Ectodermal cell (in vitro differentiated cells): ENCODE measurements around the gene CD22.

ENCODE experiments used
- H3K27ac ChIP-seq: 2 replicates; pipeline ENCODE4 v1.7.0; 2013; ENCODE audit warnings: mild to moderate bottlenecking, low read depth, low read length; ENCODE audit not compliant: insufficient read depth, poor library complexity, severe bottlenecking
- H3K27me3 ChIP-seq: 2 replicates; pipeline ENCODE4 v1.7.0; 2013; ENCODE audit warnings: mild to moderate bottlenecking, low read length; ENCODE audit not compliant: insufficient read depth, control insufficient read depth, poor library complexity, severe bottlenecking
- H3K36me3 ChIP-seq: one replicate; pipeline ENCODE4 v1.7.0; 2013; ENCODE audit warnings: low read length; ENCODE audit not compliant: control insufficient read depth, insufficient read depth
- H3K4me1 ChIP-seq: one replicate; pipeline ENCODE4 v1.7.0; 2013; ENCODE audit warnings: low read length; ENCODE audit not compliant: control insufficient read depth, insufficient read depth
- H3K4me3 ChIP-seq: 2 replicates; pipeline ENCODE4 v1.7.0; 2013; ENCODE audit warnings: low read depth, low read length, control low read depth; ENCODE audit not compliant: insufficient read depth
- H3K9me3 ChIP-seq: 2 replicates; pipeline ENCODE4 v1.7.0; 2013; ENCODE audit warnings: mild to moderate bottlenecking, low read length, moderate library complexity; ENCODE audit not compliant: control insufficient read depth
- WGBS, 2 experiments: methylation state at CpG; one replicate each; pipeline ENCODE4 v1.1.7; 2013; ENCODE audit warnings: missing lambda C conversion rate in 2 of 2; 5-methylcytosine and 5-hydroxymethylcytosine counted together

The CD22 gene

DNA sequence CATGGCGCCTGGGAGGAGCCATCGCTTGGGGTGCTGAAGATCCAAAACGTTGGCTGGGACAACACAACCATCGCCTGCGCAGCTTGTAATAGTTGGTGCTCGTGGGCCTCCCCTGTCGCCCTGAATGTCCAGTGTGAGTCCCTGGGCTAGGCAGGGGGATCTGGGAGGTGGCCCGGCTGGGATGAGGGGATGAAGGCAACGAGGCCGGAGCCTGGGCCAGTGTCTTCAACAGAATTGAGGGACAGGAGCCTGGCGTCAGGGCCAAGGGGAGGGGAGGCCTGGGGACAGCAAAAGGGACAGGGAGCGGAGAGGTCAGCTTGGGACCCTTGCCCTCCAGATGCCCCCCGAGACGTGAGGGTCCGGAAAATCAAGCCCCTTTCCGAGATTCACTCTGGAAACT, 12.0 kb downstream of the CD22 start:
- Histone ChIP-seq H3K27ac (no peak overlapping the region), H3K9me3 (no peaks in the 10 kb centered on the region), H3K4me3 (no peak overlapping the region), H3K27me3 (no peaks in the 10 kb centered on the region), H3K4me1 (no peaks in the 10 kb centered on the region), H3K36me3 (no peaks in the 10 kb centered on the region)
- WGBS, 2 experiments = 91 to 95% methylated on average over 16 of the region's 16 CpGs

DNA sequence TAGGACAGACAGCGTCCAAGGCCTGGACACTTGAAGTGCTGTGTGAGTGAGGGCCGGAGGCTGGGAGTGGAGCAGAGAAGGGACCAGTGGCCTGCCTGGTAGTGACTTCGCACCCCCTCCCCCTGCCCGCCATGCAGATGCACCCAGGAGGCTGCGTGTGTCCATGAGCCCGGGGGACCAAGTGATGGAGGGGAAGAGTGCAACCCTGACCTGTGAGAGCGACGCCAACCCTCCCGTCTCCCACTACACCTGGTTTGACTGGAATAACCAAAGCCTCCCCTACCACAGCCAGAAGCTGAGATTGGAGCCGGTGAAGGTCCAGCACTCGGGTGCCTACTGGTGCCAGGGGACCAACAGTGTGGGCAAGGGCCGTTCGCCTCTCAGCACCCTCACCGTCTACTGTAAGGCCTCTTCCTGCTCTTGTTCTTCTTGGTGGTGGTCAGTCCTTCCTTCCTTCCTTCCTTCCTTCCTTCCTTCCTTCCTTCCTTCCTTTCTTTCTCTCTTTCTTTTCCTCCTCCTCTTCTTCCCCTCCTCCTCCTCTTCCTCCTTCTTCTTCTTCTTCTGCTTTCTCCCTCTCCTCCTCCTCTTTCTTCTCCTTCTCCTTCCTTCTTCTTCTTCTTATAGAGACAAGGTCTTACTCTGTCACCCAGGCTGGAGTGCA, 12.7 kb downstream of the CD22 start:
- Histone ChIP-seq H3K36me3 (no peaks in the 10 kb centered on the region), H3K27me3 (no peaks in the 10 kb centered on the region), H3K9me3 (no peaks in the 10 kb centered on the region), H3K27ac (no peak overlapping the region), H3K4me1 (no peaks in the 10 kb centered on the region), H3K4me3 (no peak overlapping the region)
- WGBS, 2 experiments = 93 to 94% methylated on average over 14 of the region's 14 CpGs

DNA sequence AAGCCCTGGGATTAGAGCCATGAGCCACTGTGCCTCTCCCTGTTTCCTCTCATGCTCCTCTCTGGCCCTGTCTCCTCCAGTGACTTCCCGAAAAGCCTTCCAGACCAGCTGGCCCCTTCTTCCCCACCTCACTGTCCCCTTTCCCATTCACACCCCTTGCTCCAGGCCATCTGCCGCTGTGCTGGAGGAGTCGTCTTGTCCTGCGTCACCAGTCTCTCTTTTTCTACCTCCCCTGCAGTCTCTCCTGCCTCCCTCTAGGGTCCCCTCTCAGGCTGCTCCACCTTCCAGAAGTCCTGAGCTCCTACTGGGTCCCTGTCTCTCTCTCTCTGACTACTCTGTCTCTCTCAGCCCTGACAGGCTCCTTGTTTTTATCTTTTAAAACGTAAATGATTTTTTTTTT, 13.4 kb downstream of the CD22 start:
- H3K9me3 ChIP-seq = no peaks in the 10 kb centered on the region
- no peaks in the 10 kb centered on the region for H3K36me3 ChIP-seq
- WGBS, 2 experiments = 69 to 70% methylated on average over 5 of the region's 5 CpGs
- H3K4me1 ChIP-seq = no peaks in the 10 kb centered on the region
- no peak overlapping the region for H3K27ac ChIP-seq
- no peak overlapping the region for H3K4me3 ChIP-seq
- H3K27me3 ChIP-seq = peaks cover 4% of the 10 kb centered on the region

DNA sequence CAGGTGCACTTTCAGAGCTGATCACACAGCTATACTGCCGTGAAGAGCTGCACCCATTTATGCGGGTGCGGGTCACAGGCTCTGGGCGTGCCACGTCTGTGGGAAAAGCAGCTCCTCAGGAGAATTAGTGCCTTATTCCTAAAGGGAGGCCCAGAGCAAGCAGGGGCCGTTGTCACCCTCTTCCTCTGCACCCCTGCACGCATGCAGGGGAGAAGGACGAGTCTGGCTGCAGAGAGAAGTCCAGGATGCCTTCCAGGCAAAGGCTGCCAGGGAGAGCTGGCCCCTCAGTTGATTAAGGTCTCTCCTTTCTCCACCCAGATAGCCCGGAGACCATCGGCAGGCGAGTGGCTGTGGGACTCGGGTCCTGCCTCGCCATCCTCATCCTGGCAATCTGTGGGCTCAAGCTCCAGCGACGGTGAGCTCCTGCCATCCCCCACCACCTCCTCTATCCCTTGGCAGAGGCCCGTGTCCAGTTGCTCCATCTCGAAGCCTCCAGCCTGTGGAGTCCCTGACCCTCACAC, 15.6 kb downstream of the CD22 start:
- H3K9me3 ChIP-seq = no peaks in the 10 kb centered on the region
- WGBS, 2 experiments = 90% methylated on average over 17 of the region's 17 CpGs
- H3K4me1 ChIP-seq = no peaks in the 10 kb centered on the region
- peaks cover 20% of the 10 kb centered on the region for H3K27me3 ChIP-seq
- H3K4me3 ChIP-seq = no peak overlapping the region
- no peak overlapping the region for H3K27ac ChIP-seq
- no peaks in the 10 kb centered on the region for H3K36me3 ChIP-seq

DNA sequence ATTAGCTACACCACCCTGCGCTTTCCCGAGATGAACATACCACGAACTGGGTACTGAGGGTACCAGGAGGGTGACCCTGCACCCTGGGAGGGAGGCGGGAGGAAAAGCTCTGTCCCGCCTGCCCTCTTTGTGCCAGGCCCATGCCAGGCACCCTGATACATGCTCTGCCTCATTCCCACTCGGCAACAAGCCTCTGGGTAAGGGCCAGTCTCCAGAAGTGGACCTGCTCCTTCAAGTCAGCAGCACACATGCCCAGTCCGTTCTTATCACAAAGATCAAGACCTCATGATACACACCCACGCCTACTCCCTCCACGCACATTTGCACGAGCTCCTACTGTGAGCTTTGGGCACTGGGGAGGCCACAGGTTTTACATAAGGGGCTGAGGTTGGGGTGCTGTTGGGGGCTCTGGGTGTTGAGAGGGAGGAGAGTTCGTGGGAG, 16.7 kb downstream of the CD22 start:
- no peaks in the 10 kb centered on the region for H3K4me1 ChIP-seq
- no peak overlapping the region for H3K4me3 ChIP-seq
- H3K9me3 ChIP-seq = no peaks in the 10 kb centered on the region
- 90 to 93% methylated on average over 11 of the region's 11 CpGs for WGBS, 2 experiments
- H3K27ac ChIP-seq = no peak overlapping the region
- peaks cover 26% of the 10 kb centered on the region for H3K27me3 ChIP-seq
- no peaks in the 10 kb centered on the region for H3K36me3 ChIP-seq

DNA sequence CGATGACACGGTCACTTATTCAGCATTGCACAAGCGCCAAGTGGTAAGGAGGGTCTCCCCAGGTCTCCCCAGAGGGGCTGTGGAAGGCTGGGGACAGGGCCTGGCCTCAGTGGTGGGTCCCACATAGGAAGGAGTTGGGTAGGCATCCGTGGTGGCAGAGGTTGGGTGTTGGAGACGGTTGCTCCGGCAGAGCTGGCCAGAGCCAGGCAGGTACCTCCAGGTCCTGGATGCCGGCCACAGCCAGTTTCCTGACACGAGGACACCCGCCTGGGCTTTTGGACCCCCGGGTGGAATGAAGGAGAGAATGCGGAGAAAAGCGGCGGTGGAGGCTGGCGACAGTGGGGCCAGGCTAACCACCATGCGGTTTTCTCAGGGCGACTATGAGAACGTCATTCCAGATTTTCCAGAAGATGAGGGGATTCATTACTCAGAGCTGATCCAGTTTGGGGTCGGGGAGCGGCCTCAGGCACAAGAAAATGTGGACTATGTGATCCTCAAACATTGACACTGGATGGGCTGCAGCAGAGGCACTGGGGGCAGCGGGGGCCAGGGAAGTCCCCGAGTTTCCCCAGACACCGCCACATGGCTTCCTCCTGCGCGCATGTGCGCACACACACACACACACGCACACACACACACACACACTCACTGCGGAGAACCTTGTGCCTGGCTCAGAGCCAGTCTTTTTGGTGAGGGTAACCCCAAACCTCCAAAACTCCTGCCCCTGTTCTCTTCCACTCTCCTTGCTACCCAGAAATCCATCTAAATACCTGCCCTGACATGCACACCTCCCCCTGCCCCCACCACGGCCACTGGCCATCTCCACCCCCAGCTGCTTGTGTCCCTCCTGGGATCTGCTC, 17.4 kb downstream of the CD22 start:
- no peak overlapping the region for H3K27ac ChIP-seq
- no peaks in the 10 kb centered on the region for H3K4me1 ChIP-seq
- H3K27me3 ChIP-seq = peaks cover 26% of the 10 kb centered on the region
- WGBS, 2 experiments = 91 to 92% methylated on average over 28 of the region's 28 CpGs
- no peaks in the 10 kb centered on the region for H3K9me3 ChIP-seq
- H3K36me3 ChIP-seq = no peaks in the 10 kb centered on the region
- no peak overlapping the region for H3K4me3 ChIP-seq

DNA sequence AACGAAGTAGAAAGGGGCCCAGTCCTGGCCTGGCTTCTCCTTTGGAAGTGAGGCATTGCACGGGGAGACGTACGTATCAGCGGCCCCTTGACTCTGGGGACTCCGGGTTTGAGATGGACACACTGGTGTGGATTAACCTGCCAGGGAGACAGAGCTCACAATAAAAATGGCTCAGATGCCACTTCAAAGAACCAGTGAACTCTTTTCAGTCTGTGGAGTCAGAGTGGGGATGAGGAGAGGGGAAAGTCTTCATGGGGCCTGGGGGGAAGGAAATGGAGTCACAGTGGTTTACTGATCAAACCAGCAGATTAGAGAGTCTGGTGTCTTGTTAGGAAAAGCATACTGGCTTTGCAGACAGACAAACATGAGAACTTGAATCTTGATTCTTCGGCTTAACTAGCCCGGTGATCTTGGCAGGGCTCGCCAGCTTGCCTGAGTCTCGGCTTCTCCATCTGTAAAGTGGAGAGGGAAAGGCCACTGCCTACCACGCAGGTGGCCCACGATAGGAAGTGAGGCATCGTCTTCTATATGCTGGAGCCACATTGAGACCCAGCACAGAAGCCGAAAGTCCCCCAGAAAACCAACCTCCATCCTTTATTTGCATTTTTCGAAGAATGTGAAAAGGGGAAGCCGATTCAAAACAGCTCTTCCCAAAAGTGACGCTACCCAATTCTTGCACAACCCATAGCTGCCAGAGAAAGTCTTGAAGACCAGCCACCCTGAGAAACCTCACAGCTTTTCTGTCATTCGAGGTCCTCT, 18.4 kb downstream of the CD22 start, which contains the start of gene FFAR1:
FFAR1 (plus strand) TSS at position 732 of the 759 bp plus-strand sequence. CDS start 3,650 bp downstream, outside the sequence.
- Histone ChIP-seq H3K9me3 (no peaks in the 10 kb centered on the region), H3K36me3 (no peaks in the 10 kb centered on the region), H3K27ac (no peak within 1 kb of the TSS), H3K27me3 (peaks cover 31% of the 10 kb centered on the region), H3K4me3 (no peak within 1 kb of the TSS), H3K4me1 (no peaks in the 10 kb centered on the region)
- WGBS, 2 experiments = 93% methylated on average over 18 of the region's 18 CpGs

DNA sequence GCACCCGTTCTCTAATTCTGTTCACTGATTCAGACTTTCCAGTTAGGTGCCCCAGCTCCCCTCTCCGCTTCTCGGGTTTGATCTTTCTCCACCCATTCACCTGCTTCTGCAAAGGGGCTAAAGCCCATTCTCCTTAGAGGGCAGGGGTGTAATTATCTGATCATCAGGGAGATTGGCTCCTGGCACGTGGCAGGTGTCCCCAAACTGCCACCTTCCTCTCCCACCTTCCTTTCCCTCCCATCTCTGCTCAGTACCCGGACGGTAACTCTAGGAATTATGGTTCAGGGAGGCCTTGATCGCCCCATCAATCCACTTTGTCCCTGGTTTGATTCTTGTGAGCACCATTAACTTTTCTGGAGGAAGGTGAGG, 18.9 kb downstream of the CD22 start:
- Histone ChIP-seq H3K4me3 (no peak overlapping the region), H3K27ac (no peak overlapping the region), H3K4me1 (no peaks in the 10 kb centered on the region), H3K9me3 (no peaks in the 10 kb centered on the region), H3K27me3 (peaks cover 31% of the 10 kb centered on the region), H3K36me3 (no peaks in the 10 kb centered on the region)
- 93 to 94% methylated on average over 7 of the region's 7 CpGs for WGBS, 2 experiments

DNA sequence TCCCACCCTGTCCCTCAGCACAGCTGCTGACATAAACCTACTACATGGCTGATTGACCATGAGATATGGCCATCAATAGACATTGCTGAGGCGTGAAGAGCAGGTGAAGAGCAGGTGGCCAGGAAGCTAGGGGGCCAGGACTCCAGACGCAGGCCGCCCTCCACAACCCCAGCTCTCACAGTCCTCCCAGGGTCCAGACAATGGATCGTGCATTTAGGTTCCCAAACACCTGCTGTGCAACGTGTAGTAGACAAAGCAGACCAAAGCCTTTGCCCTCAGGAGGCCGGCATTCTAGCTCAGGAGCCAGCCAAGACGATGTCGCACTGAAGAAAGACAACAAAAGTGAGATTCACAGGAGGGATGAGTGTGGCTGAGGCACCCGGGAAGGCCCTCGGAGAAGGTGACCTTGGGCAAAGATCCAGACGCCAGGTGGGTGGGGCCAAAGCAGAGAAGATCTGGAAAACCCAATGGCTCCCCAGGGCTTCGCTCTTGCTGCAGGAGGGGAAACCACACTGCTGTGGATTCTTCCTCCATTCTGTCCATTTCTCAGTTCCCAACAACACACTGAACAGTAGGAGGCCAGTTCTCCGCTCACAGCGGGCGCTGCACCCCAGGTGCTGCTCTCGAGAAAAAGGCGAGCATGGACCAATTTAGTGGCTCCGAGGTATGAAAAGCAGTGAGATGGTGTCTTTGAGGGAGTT, 20.1 kb downstream of the CD22 start:
- H3K27ac ChIP-seq = no peak overlapping the region
- H3K36me3 ChIP-seq = no peaks in the 10 kb centered on the region
- WGBS, 2 experiments = 70 to 72% methylated on average over 18 of the region's 18 CpGs
- no peak overlapping the region for H3K4me3 ChIP-seq
- no peaks in the 10 kb centered on the region for H3K9me3 ChIP-seq
- H3K27me3 ChIP-seq = peaks cover 31% of the 10 kb centered on the region
- no peaks in the 10 kb centered on the region for H3K4me1 ChIP-seq
